HEK293 (cell line): ENCODE data around the gene MAGI1.

ENCODE experiments used
- CTCF ChIA-PET: fragments of 350-600 bp; formaldehyde crosslinking; extraction: SDS; loops from one replicate; lab custom pipeline; 2021; ENCODE audit warnings: antibody characterized with exemption; lab: Yijun Ruan, JAX
- POLR2A ChIA-PET: fragments of 300-600 bp; formaldehyde crosslinking; extraction: SDS; loops from one replicate; lab custom pipeline; 2020; ENCODE audit warnings: antibody characterized with exemption, inconsistent platforms; lab: Yijun Ruan, JAX
- H3K27ac ChIP-seq: fragments of 200-500 bp; sonication (Bioruptor generic); 2 replicates; pipeline ENCODE4 v1.5.1; 2014; ENCODE audit warnings: low read depth, low read length, control low read depth, inconsistent platforms; ENCODE audit errors: extremely low read depth
- H3K36me3 ChIP-seq, 2 experiments: fragments of 200-500 bp in 1 of 2; sonication (Bioruptor generic) in 1 of 2; 1 replicate in 1 of 2; 2 replicates in 1 of 2; pipeline ENCODE4 v1.5.1; 2014 to 2017; ENCODE audit warnings: inconsistent platforms in 2 of 2, low read length in 2 of 2; ENCODE audit not compliant: control insufficient read depth in 2 of 2, insufficient read depth in 1 of 2
- H3K4me1 ChIP-seq: fragments of 200-500 bp; sonication (Bioruptor generic); 2 replicates; pipeline ENCODE4 v1.5.1; 2014; ENCODE audit warnings: mild to moderate bottlenecking, low read length, inconsistent platforms; ENCODE audit not compliant: control insufficient read depth, insufficient read depth
- H3K4me3 ChIP-seq: 2 replicates; pipeline ENCODE4 v1.5.1; 2011; ENCODE audit warnings: low read depth, mild to moderate bottlenecking, control low read depth, low read length, moderate library complexity
- H3K9me3 ChIP-seq: fragments of 200-500 bp; sonication (Bioruptor generic); 2 replicates; pipeline ENCODE4 v1.5.1; 2014; ENCODE audit warnings: low read depth, low read length, inconsistent platforms; ENCODE audit not compliant: control insufficient read depth, insufficient read depth
- WT1 ChIP-seq: fragments of 450-650 bp; formaldehyde crosslinking; IDR thresholded peaks from 2 replicates; pipeline ENCODE4 v1.5.1; 2016; ENCODE audit warnings: missing biosample characterization, missing genetic modification characterization
- ZNF121 ChIP-seq: fragments of 450-650 bp; formaldehyde crosslinking; IDR thresholded peaks from 2 replicates; pipeline ENCODE4 v1.5.1; 2016; ENCODE audit warnings: missing biosample characterization, missing genetic modification characterization
- ZNF184 ChIP-seq: fragments of 450-650 bp; IDR thresholded peaks from 2 replicates; pipeline ENCODE4 v1.5.1; 2018; ENCODE audit warnings: missing biosample characterization, mild to moderate bottlenecking, missing genetic modification characterization
- ZNF354C ChIP-seq: fragments of 450-650 bp; formaldehyde crosslinking; IDR thresholded peaks from 2 replicates; pipeline ENCODE4 v1.5.1; 2016; ENCODE audit warnings: missing biosample characterization, missing genetic modification characterization, low read depth, borderline replicate concordance
- ZNF501 ChIP-seq: fragments of 450-650 bp; formaldehyde crosslinking; IDR thresholded peaks from 2 replicates; pipeline ENCODE4 v1.5.1; 2016; ENCODE audit warnings: missing biosample characterization, missing genetic modification characterization
- ZNF654 ChIP-seq: fragments of 450-650 bp; formaldehyde crosslinking; IDR thresholded peaks from 2 replicates; pipeline ENCODE4 v1.5.1; 2016; ENCODE audit warnings: low read depth, missing biosample characterization, missing genetic modification characterization
- ZNF658 ChIP-seq: fragments of 450-650 bp; formaldehyde crosslinking; IDR thresholded peaks from 2 replicates; pipeline ENCODE4; 2016; ENCODE audit warnings: missing biosample characterization, missing genetic modification characterization
- TF ChIP-seq, protein P1 (sequence below): fragments of 450-650 bp; formaldehyde crosslinking; IDR thresholded peaks from 2 replicates; pipeline ENCODE4 v1.5.1; 2016; ENCODE audit warnings: missing biosample characterization, missing genetic modification characterization
- TF ChIP-seq, protein P2 (sequence below): fragments of 450-650 bp; formaldehyde crosslinking; IDR thresholded peaks from 2 replicates; pipeline ENCODE4 v1.5.1; 2016; ENCODE audit warnings: missing biosample characterization, missing genetic modification characterization, borderline replicate concordance
- TF ChIP-seq, protein P3 (sequence below): fragments of 450-650 bp; formaldehyde crosslinking; IDR thresholded peaks from 2 replicates; pipeline ENCODE4 v1.5.1; 2016; ENCODE audit warnings: missing biosample characterization, missing genetic modification characterization

The MAGI1 gene

DNA sequence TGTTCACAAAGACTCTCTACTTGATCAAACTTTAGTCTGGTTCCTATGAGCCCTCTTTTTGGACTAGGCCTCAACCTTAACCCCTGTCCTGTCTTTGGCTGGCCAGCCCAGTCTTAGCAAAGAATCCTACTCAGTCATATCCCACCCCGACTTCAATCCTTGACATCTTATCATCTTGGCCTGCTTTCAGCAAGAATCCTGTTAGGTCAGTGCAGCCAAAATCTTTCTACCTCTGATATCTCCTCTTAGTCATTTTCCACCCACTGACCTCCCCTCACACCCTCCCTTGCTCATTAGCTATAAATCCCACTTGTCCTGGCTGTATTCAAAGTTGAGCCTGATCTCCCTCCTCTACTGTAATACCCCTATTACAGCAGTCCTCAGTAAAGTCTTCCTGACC lies 286.1 kb downstream of the MAGI1 start:
- ChIA-PET CTCF (interaction anchor here (0.7 to 2.7 kb wide), 3 partner anchors 30 to 347 kb away, joined by 4 to 10 read pairs (median 8); no protein-coding TSS in a partner anchor), POLR2A (no interaction called here)
- Histone ChIP-seq H3K9me3 (no peaks in the 10 kb centered on the region), H3K4me1 (no peaks in the 10 kb centered on the region), H3K4me3 (no peak overlapping the region), H3K36me3 (no peaks in the 10 kb centered on the region), H3K27ac (no peak overlapping the region)
- TF ChIP-seq ZNF354C (tag by site-specific recombination) = no peak
- TF ChIP-seq, protein P1, sequence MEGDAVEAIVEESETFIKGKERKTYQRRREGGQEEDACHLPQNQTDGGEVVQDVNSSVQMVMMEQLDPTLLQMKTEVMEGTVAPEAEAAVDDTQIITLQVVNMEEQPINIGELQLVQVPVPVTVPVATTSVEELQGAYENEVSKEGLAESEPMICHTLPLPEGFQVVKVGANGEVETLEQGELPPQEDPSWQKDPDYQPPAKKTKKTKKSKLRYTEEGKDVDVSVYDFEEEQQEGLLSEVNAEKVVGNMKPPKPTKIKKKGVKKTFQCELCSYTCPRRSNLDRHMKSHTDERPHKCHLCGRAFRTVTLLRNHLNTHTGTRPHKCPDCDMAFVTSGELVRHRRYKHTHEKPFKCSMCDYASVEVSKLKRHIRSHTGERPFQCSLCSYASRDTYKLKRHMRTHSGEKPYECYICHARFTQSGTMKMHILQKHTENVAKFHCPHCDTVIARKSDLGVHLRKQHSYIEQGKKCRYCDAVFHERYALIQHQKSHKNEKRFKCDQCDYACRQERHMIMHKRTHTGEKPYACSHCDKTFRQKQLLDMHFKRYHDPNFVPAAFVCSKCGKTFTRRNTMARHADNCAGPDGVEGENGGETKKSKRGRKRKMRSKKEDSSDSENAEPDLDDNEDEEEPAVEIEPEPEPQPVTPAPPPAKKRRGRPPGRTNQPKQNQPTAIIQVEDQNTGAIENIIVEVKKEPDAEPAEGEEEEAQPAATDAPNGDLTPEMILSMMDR (tag by site-specific recombination) = no peak
- TF ChIP-seq, protein P2, sequence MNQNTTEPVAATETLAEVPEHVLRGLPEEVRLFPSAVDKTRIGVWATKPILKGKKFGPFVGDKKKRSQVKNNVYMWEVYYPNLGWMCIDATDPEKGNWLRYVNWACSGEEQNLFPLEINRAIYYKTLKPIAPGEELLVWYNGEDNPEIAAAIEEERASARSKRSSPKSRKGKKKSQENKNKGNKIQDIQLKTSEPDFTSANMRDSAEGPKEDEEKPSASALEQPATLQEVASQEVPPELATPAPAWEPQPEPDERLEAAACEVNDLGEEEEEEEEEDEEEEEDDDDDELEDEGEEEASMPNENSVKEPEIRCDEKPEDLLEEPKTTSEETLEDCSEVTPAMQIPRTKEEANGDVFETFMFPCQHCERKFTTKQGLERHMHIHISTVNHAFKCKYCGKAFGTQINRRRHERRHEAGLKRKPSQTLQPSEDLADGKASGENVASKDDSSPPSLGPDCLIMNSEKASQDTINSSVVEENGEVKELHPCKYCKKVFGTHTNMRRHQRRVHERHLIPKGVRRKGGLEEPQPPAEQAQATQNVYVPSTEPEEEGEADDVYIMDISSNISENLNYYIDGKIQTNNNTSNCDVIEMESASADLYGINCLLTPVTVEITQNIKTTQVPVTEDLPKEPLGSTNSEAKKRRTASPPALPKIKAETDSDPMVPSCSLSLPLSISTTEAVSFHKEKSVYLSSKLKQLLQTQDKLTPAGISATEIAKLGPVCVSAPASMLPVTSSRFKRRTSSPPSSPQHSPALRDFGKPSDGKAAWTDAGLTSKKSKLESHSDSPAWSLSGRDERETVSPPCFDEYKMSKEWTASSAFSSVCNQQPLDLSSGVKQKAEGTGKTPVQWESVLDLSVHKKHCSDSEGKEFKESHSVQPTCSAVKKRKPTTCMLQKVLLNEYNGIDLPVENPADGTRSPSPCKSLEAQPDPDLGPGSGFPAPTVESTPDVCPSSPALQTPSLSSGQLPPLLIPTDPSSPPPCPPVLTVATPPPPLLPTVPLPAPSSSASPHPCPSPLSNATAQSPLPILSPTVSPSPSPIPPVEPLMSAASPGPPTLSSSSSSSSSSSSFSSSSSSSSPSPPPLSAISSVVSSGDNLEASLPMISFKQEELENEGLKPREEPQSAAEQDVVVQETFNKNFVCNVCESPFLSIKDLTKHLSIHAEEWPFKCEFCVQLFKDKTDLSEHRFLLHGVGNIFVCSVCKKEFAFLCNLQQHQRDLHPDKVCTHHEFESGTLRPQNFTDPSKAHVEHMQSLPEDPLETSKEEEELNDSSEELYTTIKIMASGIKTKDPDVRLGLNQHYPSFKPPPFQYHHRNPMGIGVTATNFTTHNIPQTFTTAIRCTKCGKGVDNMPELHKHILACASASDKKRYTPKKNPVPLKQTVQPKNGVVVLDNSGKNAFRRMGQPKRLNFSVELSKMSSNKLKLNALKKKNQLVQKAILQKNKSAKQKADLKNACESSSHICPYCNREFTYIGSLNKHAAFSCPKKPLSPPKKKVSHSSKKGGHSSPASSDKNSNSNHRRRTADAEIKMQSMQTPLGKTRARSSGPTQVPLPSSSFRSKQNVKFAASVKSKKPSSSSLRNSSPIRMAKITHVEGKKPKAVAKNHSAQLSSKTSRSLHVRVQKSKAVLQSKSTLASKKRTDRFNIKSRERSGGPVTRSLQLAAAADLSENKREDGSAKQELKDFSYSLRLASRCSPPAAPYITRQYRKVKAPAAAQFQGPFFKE (tag by site-specific recombination) = no peak

DNA sequence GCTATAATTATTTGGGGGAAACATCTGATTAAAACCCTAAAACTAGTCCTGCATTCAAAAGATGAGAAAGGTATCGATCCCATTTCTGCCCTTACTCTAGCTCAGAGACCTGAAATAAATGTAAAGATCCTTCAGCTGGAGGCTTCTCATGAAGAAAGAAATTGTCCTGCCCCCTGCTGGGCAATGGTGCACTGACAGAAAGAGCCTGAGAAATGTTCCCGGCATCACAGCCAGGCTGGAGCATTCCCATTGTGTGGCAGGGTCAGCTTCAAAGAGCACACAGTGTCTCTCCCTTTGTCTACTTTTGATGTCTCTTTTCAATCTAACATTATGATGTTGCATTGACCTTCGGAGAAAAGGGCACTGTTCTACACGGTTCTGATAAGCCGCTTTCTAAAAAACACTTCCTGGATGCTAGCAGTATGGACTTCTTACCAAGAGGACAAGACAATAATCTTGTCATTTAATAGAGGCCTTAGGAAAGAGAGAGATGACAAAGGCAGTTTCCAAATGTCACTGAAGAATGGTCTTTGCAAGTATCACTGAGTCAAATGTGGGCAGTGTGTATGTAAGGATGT lies 287.5 kb downstream of the MAGI1 start:
- CTCF ChIA-PET = interaction anchor here (0.5 to 2.7 kb wide), 17 partner anchors 9 to 1510 kb away, joined by 3 to 10 read pairs (median 3); no protein-coding TSS in a partner anchor
- Histone ChIP-seq H3K4me3 (no peak overlapping the region), H3K9me3 (no peaks in the 10 kb centered on the region)
- POLR2A ChIA-PET = interaction anchor here (0.6 kb wide), 1 partner anchor 245 kb away, joined by 4 read pairs; no protein-coding TSS in a partner anchor
- no peak for TF ChIP-seq ZNF121
- peak; percentile 41 for TF ChIP-seq ZNF654 (tag by site-specific recombination)
- TF ChIP-seq, all 188 proteins: peak for 1
- no peaks in the 10 kb centered on the region for H3K4me1 ChIP-seq
- no peaks in the 10 kb centered on the region for H3K36me3 ChIP-seq
- no peak overlapping the region for H3K27ac ChIP-seq

DNA sequence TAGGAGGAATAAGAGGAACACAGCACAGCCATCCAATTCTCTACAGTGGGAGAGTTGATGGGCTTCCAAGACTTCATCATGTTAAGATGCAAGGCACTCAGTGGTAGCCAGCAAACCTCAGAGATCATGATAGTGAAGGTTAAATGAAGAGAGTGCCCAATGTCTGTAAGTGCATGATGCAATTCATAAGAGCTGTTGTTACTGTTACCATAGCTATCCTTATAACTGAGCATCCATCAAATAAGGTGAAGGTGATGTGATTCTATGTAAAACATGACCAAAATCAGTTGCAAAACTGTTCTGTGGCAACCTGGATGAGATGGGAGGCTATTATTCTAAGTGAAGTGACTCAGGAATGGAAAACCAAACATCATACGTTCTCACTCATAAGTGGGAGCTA lies 289.7 kb downstream of the MAGI1 start:
- no peak overlapping the region for H3K4me3 ChIP-seq
- CTCF ChIA-PET = interaction anchor here (0.6 to 1.3 kb wide), 4 partner anchors 15 to 1108 kb away, joined by 3 to 4 read pairs (median 3); no protein-coding TSS in a partner anchor
- POLR2A ChIA-PET = no interaction called here
- H3K9me3 ChIP-seq = no peaks in the 10 kb centered on the region
- H3K4me1 ChIP-seq = no peaks in the 10 kb centered on the region
- no peak overlapping the region for H3K27ac ChIP-seq
- H3K36me3 ChIP-seq = no peaks in the 10 kb centered on the region
- TF ChIP-seq, protein P3, sequence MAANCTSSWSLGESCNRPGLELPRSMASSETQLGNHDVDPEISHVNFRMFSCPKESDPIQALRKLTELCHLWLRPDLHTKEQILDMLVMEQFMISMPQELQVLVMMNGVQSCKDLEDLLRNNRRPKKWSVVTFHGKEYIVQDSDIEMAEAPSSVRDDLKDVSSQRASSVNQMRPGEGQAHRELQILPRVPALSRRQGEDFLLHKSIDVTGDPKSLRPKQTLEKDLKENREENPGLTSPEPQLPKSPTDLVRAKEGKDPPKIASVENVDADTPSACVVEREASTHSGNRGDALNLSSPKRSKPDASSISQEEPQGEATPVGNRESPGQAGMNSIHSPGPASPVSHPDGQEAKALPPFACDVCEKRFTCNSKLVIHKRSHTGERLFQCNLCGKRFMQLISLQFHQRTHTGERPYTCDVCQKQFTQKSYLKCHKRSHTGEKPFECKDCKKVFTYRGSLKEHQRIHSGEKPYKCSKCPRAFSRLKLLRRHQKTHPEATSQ (tag by site-specific recombination) = no peak
- TF ChIP-seq ZNF654 (tag by site-specific recombination) (no peak), ZNF184 (tag by site-specific recombination) (no peak), ZNF501 (no peak), WT1 (no peak), ZNF658 (tag by site-specific recombination) (no peak)
